ENCODE results near the gene MLXIP. TPM values are rescaled to one million over a fixed set of nuclear protein-coding genes. Genes with fewer than 3 reads are reported as not detected.

MLXIP gene
- total and polyA plus RNA-seq, 12 donors: 11.5 to 37.9 (median 20.9) TPM

GRCh38 chr12:122060081-122060501 is 18.5 kb upstream of the MLXIP start:
- Histone ChIP-seq H3K9me3 (no peaks in the 10 kb centered on the region), H3K4me1 (peaks cover 15 to 45% (median 26%) of the 10 kb centered on the region in 9 donors), H3K36me3 (peaks cover 0 to 59% (median 9%) of the 10 kb centered on the region in 9 donors), H3K27me3 (no peaks in the 10 kb centered on the region), H3K27ac (peak overlapping the region in 1 of 10 donors; percentile 9), H3K4me3 (no peak overlapping the region)
- TF ChIP-seq CTCF (IDR thresholded peaks at IDR 0.05): no peak
- 60 to 68% methylated on average over 22 of the region's 22 CpGs for WGBS, 2 donors
- DNase-seq: peak in 1 of 2 donors; percentile 23
- intact Hi-C loops (cut with DNase I): no loop called here
- ATAC-seq: no peak

- H3K27ac ChIP-seq: no peak overlapping the region
- H3K27me3 ChIP-seq: no peaks in the 10 kb centered on the region
- TF ChIP-seq CTCF (IDR thresholded peaks at IDR 0.05): no peak
- H3K4me1 ChIP-seq: peaks cover 15 to 50% (median 33%) of the 10 kb centered on the region in 9 donors
- intact Hi-C loops (cut with DNase I): no loop called here
- 88 to 92% methylated on average over 23 of the region's 23 CpGs for WGBS, 2 donors
- no peak for DNase-seq
- no peak overlapping the region for H3K4me3 ChIP-seq
- peaks cover 0 to 48% (median 6%) of the 10 kb centered on the region in 9 donors for H3K36me3 ChIP-seq
- H3K9me3 ChIP-seq: no peaks in the 10 kb centered on the region
- ATAC-seq: no peak
Observed at GRCh38 chr12:122061253-122061652, 17.3 kb upstream of the MLXIP start.

- 46 to 52% methylated on average over 19 of the region's 19 CpGs for WGBS, 2 donors
- peaks cover 15 to 57% (median 40%) of the 10 kb centered on the region in 9 donors for H3K4me1 ChIP-seq
- peak overlapping the region in 6 of 10 donors; percentile 7 to 24 (median 18) for H3K4me3 ChIP-seq
- DNase-seq: peak; percentile 41 to 44
- no peaks in the 10 kb centered on the region for H3K27me3 ChIP-seq
- peak overlapping the region; percentile 59 to 86 (median 72) for H3K27ac ChIP-seq
- intact Hi-C loops (cut with DNase I): no loop called here
- ATAC-seq: peak; percentile 50 to 72 (median 62)
- no peak for TF ChIP-seq CTCF (IDR thresholded peaks at IDR 0.05)
- H3K36me3 ChIP-seq: peaks cover 0 to 30% (median 6%) of the 10 kb centered on the region in 9 donors
- no peaks in the 10 kb centered on the region for H3K9me3 ChIP-seq
Observed at GRCh38 chr12:122062832-122063693, 15.5 kb upstream of the MLXIP start.

GRCh38 chr12:122063694-122064024 is 14.9 kb upstream of the MLXIP start:
- Histone ChIP-seq H3K4me1 (peaks cover 15 to 63% (median 45%) of the 10 kb centered on the region in 9 donors), H3K27ac (peak overlapping the region; percentile 59 to 86 (median 72)), H3K9me3 (no peaks in the 10 kb centered on the region), H3K27me3 (no peaks in the 10 kb centered on the region), H3K4me3 (peak overlapping the region in 6 of 10 donors; percentile 7 to 24 (median 18)), H3K36me3 (peaks cover 0 to 25% (median 6%) of the 10 kb centered on the region in 9 donors)
- 52 to 53% methylated on average over 6 of the region's 6 CpGs for WGBS, 2 donors
- DNase-seq (peak in 1 of 2 donors; percentile 17), ATAC-seq (peak in 1 of 8 donors; percentile 4)
- intact Hi-C loops (cut with DNase I): no loop called here
- no peak for TF ChIP-seq CTCF (IDR thresholded peaks at IDR 0.05)

All from heart right ventricle (tissue), 16 donors.